ENCODE data around the gene CASK.

- TF ChIP-seq CTCF (IDR thresholded peaks at IDR 0.05) (no peak), POLR2A (IDR thresholded peaks at IDR 0.05) (no peak), EP300 (IDR thresholded peaks at IDR 0.05) (no peak)
These were observed 333.6 kb downstream of the CASK start for GRCh38 chrX:41589634-41590270.

All from upper lobe of left lung (tissue), 4 donors.